Loucy (cell line): ENCODE data around the gene FHAD1.

ENCODE experiments used
- H2AFZ ChIP-seq: fragments of 200-600 bp; sonication (generic); 2 replicates; pipeline ENCODE4 v1.6.0; 2016; ENCODE audit warnings: antibody characterized with exemption, mild to moderate bottlenecking, low read length, moderate library complexity
- H3F3A ChIP-seq: fragments of 200-600 bp; 2 replicates; pipeline ENCODE4 v1.6.0; 2016; ENCODE audit warnings: antibody characterized with exemption, low read depth, mild to moderate bottlenecking
- H3K27me3 ChIP-seq: fragments of 200-600 bp; sonication (generic); 2 replicates; pipeline ENCODE4 v1.6.1; 2014; ENCODE audit warnings: low read length, mild to moderate bottlenecking; ENCODE audit not compliant: insufficient read depth, poor library complexity, severe bottlenecking
- H3K36me3 ChIP-seq: fragments of 200-600 bp; sonication (generic); 2 replicates; pipeline ENCODE4 v1.6.1; 2016; ENCODE audit warnings: low read length; ENCODE audit not compliant: insufficient read depth
- H3K4me1 ChIP-seq: fragments of 200-600 bp; sonication (generic); 2 replicates; pipeline ENCODE4 v1.5.1; 2014; ENCODE audit warnings: low read length, mild to moderate bottlenecking; ENCODE audit not compliant: insufficient read depth, poor library complexity, severe bottlenecking
- H3K4me2 ChIP-seq: fragments of 200-600 bp; sonication (generic); 2 replicates; pipeline ENCODE4 v1.6.0; 2014; ENCODE audit warnings: antibody characterized with exemption, low read length, low read depth, mild to moderate bottlenecking; ENCODE audit not compliant: poor library complexity, severe bottlenecking
- H3K4me3 ChIP-seq: fragments of 200-600 bp; sonication (generic); 2 replicates; pipeline ENCODE4 v1.5.1; 2014; ENCODE audit warnings: low read length, mild to moderate bottlenecking, mixed read lengths; ENCODE audit not compliant: poor library complexity, severe bottlenecking
- H3K79me2 ChIP-seq: fragments of 200-600 bp; sonication (generic); 2 replicates; pipeline ENCODE4 v1.6.1; 2014; ENCODE audit warnings: low read length; ENCODE audit not compliant: insufficient read depth
- H3K9ac ChIP-seq: fragments of 200-600 bp; sonication (generic); 2 replicates; pipeline ENCODE4 v1.6.0; 2014; ENCODE audit warnings: mild to moderate bottlenecking, low read depth, low read length, moderate library complexity; ENCODE audit not compliant: poor library complexity, severe bottlenecking
- H3K9me2 ChIP-seq: fragments of 200-600 bp; sonication (generic); replicated peaks from 2 replicates; pipeline ENCODE4 v1.6.1; 2016; ENCODE audit warnings: low read depth, low read length, mixed read lengths
- H3K9me3 ChIP-seq: fragments of 200-600 bp; sonication (generic); 2 replicates; pipeline ENCODE4 v1.6.1; 2014; ENCODE audit warnings: mild to moderate bottlenecking, antibody characterized with exemption, low read length, low read depth; ENCODE audit not compliant: insufficient read depth
- H4K20me1 ChIP-seq: fragments of 200-600 bp; sonication (generic); 2 replicates; pipeline ENCODE4 v1.6.0; 2014; ENCODE audit warnings: antibody characterized with exemption, low read length, mild to moderate bottlenecking; ENCODE audit not compliant: insufficient read depth, poor library complexity, severe bottlenecking
- EZH2phosphoT487 ChIP-seq: fragments of 200-600 bp; IDR thresholded peaks from 2 replicates; pipeline ENCODE4 v1.6.1; 2018; ENCODE audit warnings: antibody characterized with exemption, mild to moderate bottlenecking, moderate library complexity, borderline replicate concordance
- TF ChIP-seq, protein P1 (sequence below): fragments of 200-600 bp; sonication (generic); conservative IDR thresholded peaks from 2 replicates; pipeline ENCODE4 v1.5.1; 2014; ENCODE audit warnings: mild to moderate bottlenecking, antibody characterized with exemption, low read length

Gene FHAD1

DNA sequence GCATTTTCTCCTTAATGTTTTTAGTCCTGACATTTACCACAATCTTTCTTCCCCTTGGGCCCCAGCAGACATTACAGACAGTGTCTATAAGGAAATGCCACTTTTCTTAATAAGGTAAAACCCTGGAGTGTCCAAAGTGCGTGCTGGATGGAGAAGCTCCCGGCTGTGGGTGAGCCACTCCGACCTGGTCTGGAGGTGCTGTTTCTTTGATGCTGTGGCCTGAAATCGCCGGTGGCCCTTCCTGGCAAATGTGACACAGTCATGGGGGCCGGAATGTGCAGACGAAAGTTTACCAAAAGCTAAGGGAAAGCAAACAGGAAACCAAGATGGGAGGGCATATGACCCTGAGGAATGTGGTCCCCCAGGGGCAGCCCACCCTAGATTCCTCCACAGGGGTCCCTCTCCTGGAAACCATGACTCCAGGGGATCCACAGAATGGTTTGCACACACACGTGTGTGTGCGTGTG is 77.9 kb downstream of the FHAD1 start:
- H3K4me3 ChIP-seq: no peak overlapping the region
- no peak overlapping the region for H3K4me2 ChIP-seq
- H3K9me2 ChIP-seq: no peaks in the 10 kb centered on the region
- no peaks in the 10 kb centered on the region for H4K20me1 ChIP-seq
- TF ChIP-seq, protein P1, sequence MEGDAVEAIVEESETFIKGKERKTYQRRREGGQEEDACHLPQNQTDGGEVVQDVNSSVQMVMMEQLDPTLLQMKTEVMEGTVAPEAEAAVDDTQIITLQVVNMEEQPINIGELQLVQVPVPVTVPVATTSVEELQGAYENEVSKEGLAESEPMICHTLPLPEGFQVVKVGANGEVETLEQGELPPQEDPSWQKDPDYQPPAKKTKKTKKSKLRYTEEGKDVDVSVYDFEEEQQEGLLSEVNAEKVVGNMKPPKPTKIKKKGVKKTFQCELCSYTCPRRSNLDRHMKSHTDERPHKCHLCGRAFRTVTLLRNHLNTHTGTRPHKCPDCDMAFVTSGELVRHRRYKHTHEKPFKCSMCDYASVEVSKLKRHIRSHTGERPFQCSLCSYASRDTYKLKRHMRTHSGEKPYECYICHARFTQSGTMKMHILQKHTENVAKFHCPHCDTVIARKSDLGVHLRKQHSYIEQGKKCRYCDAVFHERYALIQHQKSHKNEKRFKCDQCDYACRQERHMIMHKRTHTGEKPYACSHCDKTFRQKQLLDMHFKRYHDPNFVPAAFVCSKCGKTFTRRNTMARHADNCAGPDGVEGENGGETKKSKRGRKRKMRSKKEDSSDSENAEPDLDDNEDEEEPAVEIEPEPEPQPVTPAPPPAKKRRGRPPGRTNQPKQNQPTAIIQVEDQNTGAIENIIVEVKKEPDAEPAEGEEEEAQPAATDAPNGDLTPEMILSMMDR: no peak
- no peak for TF ChIP-seq EZH2phosphoT487
- H3K4me1 ChIP-seq: no peaks in the 10 kb centered on the region
- no peaks in the 10 kb centered on the region for H3K79me2 ChIP-seq
- no peak overlapping the region for H2AFZ ChIP-seq
- H3K9ac ChIP-seq: no peak overlapping the region
- H3K9me3 ChIP-seq: peaks cover 5% of the 10 kb centered on the region; the same call in 1 of the 2 replicates
- H3K27me3 ChIP-seq: no peaks in the 10 kb centered on the region
- no peaks in the 10 kb centered on the region for H3F3A ChIP-seq
- H3K36me3 ChIP-seq: no peaks in the 10 kb centered on the region

DNA sequence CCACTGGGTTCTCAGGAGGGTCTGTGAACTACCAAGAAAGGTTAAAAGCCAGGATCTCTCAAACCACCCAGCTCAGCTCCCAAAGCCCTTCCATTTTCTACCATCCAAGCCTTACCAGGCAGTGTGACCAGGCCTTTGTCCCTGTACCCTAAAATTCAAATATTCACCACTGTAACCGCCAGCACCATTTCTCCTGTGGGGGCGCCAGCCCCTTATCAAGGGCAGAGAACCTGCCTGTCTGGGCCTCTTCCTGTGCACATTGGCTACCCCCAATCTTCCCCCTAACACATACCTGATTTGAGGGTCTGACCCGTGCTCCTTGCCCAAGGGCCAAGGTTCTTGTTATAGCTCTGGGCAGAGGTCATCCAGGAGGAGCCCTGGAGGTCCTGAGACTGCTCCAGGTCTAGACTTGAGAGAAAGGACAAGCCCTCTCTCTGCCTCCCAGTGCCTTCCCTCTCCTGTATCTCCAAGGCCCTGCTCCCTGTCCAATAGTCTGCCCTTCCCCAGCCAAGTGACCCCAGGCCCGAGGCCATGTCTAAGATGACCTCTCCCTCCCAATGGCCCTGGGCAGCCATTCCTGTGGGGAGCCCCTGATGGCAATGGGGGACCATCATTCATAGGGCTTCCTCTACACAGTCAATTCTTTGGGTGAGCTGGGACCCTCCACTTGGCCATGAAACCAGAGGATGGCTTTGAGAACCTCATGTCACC is 78.5 kb downstream of the FHAD1 start:
- Histone ChIP-seq H3K4me2 (no peak overlapping the region), H3K4me3 (no peak overlapping the region), H3K27me3 (no peaks in the 10 kb centered on the region), H3K36me3 (no peaks in the 10 kb centered on the region), H3F3A (no peaks in the 10 kb centered on the region), H2AFZ (no peak overlapping the region), H3K4me1 (no peaks in the 10 kb centered on the region), H3K9me3 (peaks cover under 1% of the 10 kb centered on the region; the same call in 1 of the 2 replicates), H3K9me2 (no peaks in the 10 kb centered on the region), H4K20me1 (no peaks in the 10 kb centered on the region), H3K79me2 (no peaks in the 10 kb centered on the region), H3K9ac (no peak overlapping the region)
- no peak for TF ChIP-seq EZH2phosphoT487
- TF ChIP-seq, protein P1: peak; percentile 48

DNA sequence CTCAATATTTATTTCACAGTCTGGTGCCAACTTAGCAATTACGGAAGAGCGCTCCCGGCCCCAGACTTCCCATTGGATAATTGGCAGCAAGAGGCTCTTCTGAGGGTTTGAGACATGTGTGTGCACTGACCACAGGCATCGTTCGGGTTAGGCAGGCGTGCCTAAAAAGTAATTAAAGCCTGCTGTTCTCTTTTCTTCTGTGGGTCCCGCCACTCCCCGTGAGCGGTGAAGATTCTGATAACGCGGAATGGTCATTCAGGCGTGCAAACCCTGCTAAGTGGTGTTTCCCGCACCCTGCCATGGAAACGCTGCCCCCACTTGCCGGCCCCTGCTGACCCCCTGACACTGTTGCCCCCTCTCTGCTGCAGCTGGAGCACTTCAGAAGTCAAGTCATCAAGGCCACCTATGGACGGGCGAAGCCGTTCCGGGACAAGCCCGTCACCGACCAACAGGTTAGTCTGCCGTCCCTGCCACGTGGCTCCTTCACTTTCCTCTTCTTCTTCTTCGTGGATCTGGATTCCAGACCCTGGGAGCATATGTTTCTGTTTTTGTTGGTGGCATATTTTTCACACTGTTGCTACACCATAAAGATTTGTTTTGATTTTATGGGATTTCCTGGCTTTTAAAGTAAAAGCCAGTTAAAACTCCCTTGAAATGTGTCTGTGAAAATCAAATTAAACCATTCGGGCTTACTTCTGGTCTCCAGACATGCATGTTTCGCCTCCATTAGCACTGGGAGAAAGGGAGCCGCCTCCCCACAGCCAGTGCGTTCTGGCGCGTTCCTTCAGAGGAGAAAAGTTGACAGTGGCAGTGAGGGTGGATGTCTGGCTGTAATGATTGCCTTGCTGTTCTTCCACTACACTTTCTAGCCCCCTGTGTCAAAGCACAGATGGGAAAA is 79.9 kb downstream of the FHAD1 start:
- H3K4me2 ChIP-seq: no peak overlapping the region
- TF ChIP-seq, protein P1: no peak
- no peak for TF ChIP-seq EZH2phosphoT487
- no peaks in the 10 kb centered on the region for H3K9me3 ChIP-seq
- no peaks in the 10 kb centered on the region for H4K20me1 ChIP-seq
- no peaks in the 10 kb centered on the region for H3K27me3 ChIP-seq
- H3K79me2 ChIP-seq: no peaks in the 10 kb centered on the region
- no peaks in the 10 kb centered on the region for H3F3A ChIP-seq
- H3K9me2 ChIP-seq: no peaks in the 10 kb centered on the region
- no peaks in the 10 kb centered on the region for H3K4me1 ChIP-seq
- no peak overlapping the region for H3K9ac ChIP-seq
- no peak overlapping the region for H3K4me3 ChIP-seq
- H2AFZ ChIP-seq: no peak overlapping the region
- H3K36me3 ChIP-seq: no peaks in the 10 kb centered on the region
